Raji (cell line): Measurements from ENCODE around the gene HM13.

Source experiments
- POLR2A ChIP-seq: IDR thresholded peaks from 2 replicates; pipeline ENCODE4 v1.6.1; 2011; ENCODE audit warnings: low read depth, low read length, control low read depth; ENCODE audit not compliant: insufficient read depth

HM13 gene

GRCh38 chr20:31570735-31571617 lies 56.7 kb downstream of the HM13 start:
- TF ChIP-seq POLR2A: no peak

GRCh38 chr20:31572042-31572700 lies 57.9 kb downstream of the HM13 start:
- no peak for TF ChIP-seq POLR2A

- peak; percentile 60 for TF ChIP-seq POLR2A
These were observed 58.7 kb downstream of the HM13 start for GRCh38 chr20:31572701-31573554.

- TF ChIP-seq POLR2A: no peak
These were observed 59.5 kb downstream of the HM13 start for GRCh38 chr20:31573555-31574321.

GRCh38 chr20:31576751-31577150 lies 62.5 kb downstream of the HM13 start:
- no peak for TF ChIP-seq POLR2A

GRCh38 chr20:31577194-31577593 lies 63.0 kb downstream of the HM13 start:
- TF ChIP-seq POLR2A: no peak

GRCh38 chr20:31578448-31579138 lies 64.4 kb downstream of the HM13 start:
- no peak for TF ChIP-seq POLR2A

GRCh38 chr20:31579245-31579644 lies 65.0 kb downstream of the HM13 start:
- TF ChIP-seq POLR2A: no peak

GRCh38 chr20:31580706-31581105 lies 66.5 kb downstream of the HM13 start:
- no peak for TF ChIP-seq POLR2A

GRCh38 chr20:31581391-31581790 lies 67.1 kb downstream of the HM13 start:
- TF ChIP-seq POLR2A: no peak

GRCh38 chr20:31587545-31588389 lies 73.5 kb downstream of the HM13 start:
- TF ChIP-seq POLR2A: no peak

- TF ChIP-seq POLR2A: no peak
These were observed 76.5 kb downstream of the HM13 start for GRCh38 chr20:31590717-31591225.
